ENCODE measurements around the gene NDUFA13.

NDUFA13 gene

GRCh38 chr19:19549804-19550464, 33.9 kb downstream of the NDUFA13 start:
- no peak for DNase-seq

- DNase-seq: no peak
Observed at GRCh38 chr19:19550485-19550929, 34.5 kb downstream of the NDUFA13 start.

GRCh38 chr19:19550972-19551852, 35.2 kb downstream of the NDUFA13 start:
- no peak for DNase-seq

- DNase-seq: no peak
Observed at GRCh38 chr19:19551853-19552192, 35.8 kb downstream of the NDUFA13 start.

GRCh38 chr19:19552798-19553197, 36.8 kb downstream of the NDUFA13 start:
- DNase-seq: no peak

GRCh38 chr19:19553670-19554069, 37.6 kb downstream of the NDUFA13 start:
- DNase-seq: no peak

GRCh38 chr19:19554074-19555023, 38.3 kb downstream of the NDUFA13 start:
- peak; percentile 76 for DNase-seq

- no peak for DNase-seq
Observed at GRCh38 chr19:19558055-19558454, 42.0 kb downstream of the NDUFA13 start.

- no peak for DNase-seq
Observed at GRCh38 chr19:19558636-19559035, 42.6 kb downstream of the NDUFA13 start.

GRCh38 chr19:19559931-19560330, 43.9 kb downstream of the NDUFA13 start:
- no peak for DNase-seq

GRCh38 chr19:19561946-19562664, 46.1 kb downstream of the NDUFA13 start:
- DNase-seq: no peak

GRCh38 chr19:19562665-19563347, 46.8 kb downstream of the NDUFA13 start:
- no peak for DNase-seq

- DNase-seq: no peak
Observed at GRCh38 chr19:19563348-19563848, 47.4 kb downstream of the NDUFA13 start.

- DNase-seq: no peak
Observed at GRCh38 chr19:19566306-19566705, 50.3 kb downstream of the NDUFA13 start.

- no peak for DNase-seq
Observed at GRCh38 chr19:19567391-19567790, 51.4 kb downstream of the NDUFA13 start.

- DNase-seq: no peak
Observed at GRCh38 chr19:19568802-19569756, 53.1 kb downstream of the NDUFA13 start.

GRCh38 chr19:19570571-19570970, 54.5 kb downstream of the NDUFA13 start:
- no peak for DNase-seq

GRCh38 chr19:19571071-19571786, 55.2 kb downstream of the NDUFA13 start:
- no peak for DNase-seq

GRCh38 chr19:19575411-19575810, 59.4 kb downstream of the NDUFA13 start:
- DNase-seq: no peak

Data from activated CD4-positive, CD25-positive, alpha-beta regulatory T cell treated with anti-CD3 and anti-CD28 coated beads, Interleukin-2, amount 50 U/mL, for 72 hours (primary cell).